BJ (cell line): ENCODE results near the gene CRYGB. TPM values are rescaled to one million over a fixed set of nuclear protein-coding genes. Genes with fewer than 3 reads are reported as not detected.

ENCODE experiments used
- CTCF ChIA-PET: fragments of 350-600 bp; formaldehyde crosslinking; extraction: SDS; loops from one replicate; lab custom pipeline; 2021; ENCODE audit warnings: antibody characterized with exemption, inconsistent platforms; lab: Yijun Ruan, JAX
- POLR2A ChIA-PET: fragments of 300-600 bp; sonication (Branson Sonifier 250); formaldehyde crosslinking; extraction: SDS; loops from one replicate; lab custom pipeline; 2021; ENCODE audit warnings: antibody characterized with exemption; lab: Charles Lee
- DNase-seq: peaks from one replicate; pipeline ENCODE4 v3.0.0-alpha.2; 2011; ENCODE audit warnings: low read depth
- H3K27me3 ChIP-seq: 2 replicates; pipeline ENCODE4 v1.6.0; 2011; ENCODE audit warnings: low read length; ENCODE audit not compliant: control insufficient read depth, insufficient read depth
- H3K36me3 ChIP-seq: 2 replicates; pipeline ENCODE4 v1.5.1; 2011; ENCODE audit warnings: low read length; ENCODE audit not compliant: control insufficient read depth, insufficient read depth
- H3K4me3 ChIP-seq: 2 replicates; pipeline ENCODE4 v1.5.1; 2011; ENCODE audit warnings: low read depth, mild to moderate bottlenecking, control low read depth, low read length
- polyA minus RNA-seq: library from RNA; depleted of rRNA, polyadenylated mRNA; stranded (reverse); fragments of >200 nt; gene quantifications from 2 replicates; pipeline ENCODE4 v1.2.3, GENCODE V29; 2011; rRNA and poly(A)+ RNA removed
- polyA plus RNA-seq: library from polyadenylated mRNA; depleted of rRNA; stranded (reverse); fragments of >200 nt; gene quantifications from 2 replicates; pipeline ENCODE4 v1.2.3, GENCODE V29; 2011; rRNA removed
- TF ChIP-seq, protein P1 (sequence below): IDR thresholded peaks from 2 replicates; pipeline ENCODE4 v1.5.1; 2011; ENCODE audit warnings: low read depth, mild to moderate bottlenecking, control low read depth, inconsistent platforms, low read length, moderate library complexity; ENCODE audit not compliant: insufficient read depth

CRYGB gene, protein sequence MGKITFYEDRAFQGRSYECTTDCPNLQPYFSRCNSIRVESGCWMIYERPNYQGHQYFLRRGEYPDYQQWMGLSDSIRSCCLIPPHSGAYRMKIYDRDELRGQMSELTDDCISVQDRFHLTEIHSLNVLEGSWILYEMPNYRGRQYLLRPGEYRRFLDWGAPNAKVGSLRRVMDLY
- polyA plus RNA-seq (not detected in 2 replicates), polyA minus RNA-seq (not detected in 2 replicates)

DNA sequence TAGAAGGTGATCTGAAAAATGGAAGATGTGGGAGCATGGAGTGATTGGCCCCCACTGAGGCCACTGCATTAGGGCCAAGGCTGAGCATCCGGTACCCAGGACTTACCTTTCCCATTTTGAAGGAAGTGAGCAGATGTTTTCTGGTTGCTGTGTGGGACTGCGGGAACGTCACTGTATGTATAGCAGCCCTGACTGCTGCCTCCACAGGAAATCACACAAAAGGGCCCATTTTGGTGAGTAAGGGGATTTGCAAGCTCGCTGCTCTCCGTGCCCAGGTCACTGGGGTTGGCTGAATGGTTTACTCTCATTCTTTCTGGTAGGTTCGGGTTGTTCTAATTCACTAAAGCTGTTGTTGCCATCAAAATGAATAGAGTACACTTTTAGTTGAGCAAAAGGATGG, at the start of gene CRYGB:
Gene CRYGB, minus strand, starts transcription at position 153 of the 400 bp plus-strand sequence. Its CDS starts 38 bp downstream, at position 115.
- Histone ChIP-seq H3K27me3 (no peaks in the 10 kb centered on the region), H3K4me3 (no peak within 1 kb of the TSS), H3K36me3 (no peaks in the 10 kb centered on the region)
- POLR2A ChIA-PET = no interaction called here
- no peak for DNase-seq
- TF ChIP-seq, protein P1, sequence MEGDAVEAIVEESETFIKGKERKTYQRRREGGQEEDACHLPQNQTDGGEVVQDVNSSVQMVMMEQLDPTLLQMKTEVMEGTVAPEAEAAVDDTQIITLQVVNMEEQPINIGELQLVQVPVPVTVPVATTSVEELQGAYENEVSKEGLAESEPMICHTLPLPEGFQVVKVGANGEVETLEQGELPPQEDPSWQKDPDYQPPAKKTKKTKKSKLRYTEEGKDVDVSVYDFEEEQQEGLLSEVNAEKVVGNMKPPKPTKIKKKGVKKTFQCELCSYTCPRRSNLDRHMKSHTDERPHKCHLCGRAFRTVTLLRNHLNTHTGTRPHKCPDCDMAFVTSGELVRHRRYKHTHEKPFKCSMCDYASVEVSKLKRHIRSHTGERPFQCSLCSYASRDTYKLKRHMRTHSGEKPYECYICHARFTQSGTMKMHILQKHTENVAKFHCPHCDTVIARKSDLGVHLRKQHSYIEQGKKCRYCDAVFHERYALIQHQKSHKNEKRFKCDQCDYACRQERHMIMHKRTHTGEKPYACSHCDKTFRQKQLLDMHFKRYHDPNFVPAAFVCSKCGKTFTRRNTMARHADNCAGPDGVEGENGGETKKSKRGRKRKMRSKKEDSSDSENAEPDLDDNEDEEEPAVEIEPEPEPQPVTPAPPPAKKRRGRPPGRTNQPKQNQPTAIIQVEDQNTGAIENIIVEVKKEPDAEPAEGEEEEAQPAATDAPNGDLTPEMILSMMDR = no peak
- CTCF ChIA-PET = no interaction called here

- Histone ChIP-seq H3K36me3 (no peaks in the 10 kb centered on the region), H3K4me3 (no peak overlapping the region), H3K27me3 (peaks cover 1% of the 10 kb centered on the region)
- ChIA-PET CTCF (interaction anchor here (0.6 kb wide), 1 partner anchor 169 kb away, joined by 3 read pairs; no protein-coding TSS in a partner anchor), POLR2A (no interaction called here)
- TF ChIP-seq, protein P1 = no peak
- DNase-seq = no peak
These were observed 49.6 kb upstream of the CRYGB start for GRCh38 chr2:208195531-208195930.

DNA sequence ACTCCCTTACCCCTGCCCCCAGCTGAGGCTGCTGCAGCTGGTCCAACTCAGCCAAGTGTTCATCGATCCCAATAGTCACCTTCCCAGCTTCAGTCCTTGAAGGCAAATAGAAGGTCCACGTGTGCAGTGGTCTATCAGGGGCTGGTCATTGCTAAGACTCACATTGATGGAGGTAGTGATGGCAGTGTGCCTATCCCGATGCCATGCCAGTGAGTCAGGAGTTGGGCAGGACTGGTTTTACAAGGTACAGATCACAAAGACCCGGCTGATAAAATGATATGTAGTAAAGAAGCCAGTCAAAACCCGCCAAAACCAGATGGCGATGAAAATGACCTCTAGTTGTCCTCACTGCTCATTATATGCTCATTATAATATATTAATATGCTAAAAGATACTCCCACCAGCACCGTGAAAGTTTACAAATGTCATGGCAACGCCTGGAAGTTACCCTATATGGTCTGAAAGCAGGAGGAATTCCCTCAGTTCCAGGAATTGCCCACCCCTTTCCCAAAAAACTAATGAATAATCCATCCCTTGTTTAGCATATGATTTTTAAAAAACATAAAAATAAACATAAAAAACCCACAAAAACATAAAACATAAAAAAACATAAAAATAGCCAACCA, 46.8 kb upstream of the CRYGB start:
- POLR2A ChIA-PET = no interaction called here
- DNase-seq = no peak
- Histone ChIP-seq H3K27me3 (peaks cover 5% of the 10 kb centered on the region), H3K36me3 (no peaks in the 10 kb centered on the region), H3K4me3 (no peak overlapping the region)
- TF ChIP-seq, protein P1 = no peak
- CTCF ChIA-PET = interaction anchor here (0.8 to 1.5 kb wide), 2 partner anchors 17 to 1388 kb away, joined by 3 to 4 read pairs; no protein-coding TSS in a partner anchor

DNA sequence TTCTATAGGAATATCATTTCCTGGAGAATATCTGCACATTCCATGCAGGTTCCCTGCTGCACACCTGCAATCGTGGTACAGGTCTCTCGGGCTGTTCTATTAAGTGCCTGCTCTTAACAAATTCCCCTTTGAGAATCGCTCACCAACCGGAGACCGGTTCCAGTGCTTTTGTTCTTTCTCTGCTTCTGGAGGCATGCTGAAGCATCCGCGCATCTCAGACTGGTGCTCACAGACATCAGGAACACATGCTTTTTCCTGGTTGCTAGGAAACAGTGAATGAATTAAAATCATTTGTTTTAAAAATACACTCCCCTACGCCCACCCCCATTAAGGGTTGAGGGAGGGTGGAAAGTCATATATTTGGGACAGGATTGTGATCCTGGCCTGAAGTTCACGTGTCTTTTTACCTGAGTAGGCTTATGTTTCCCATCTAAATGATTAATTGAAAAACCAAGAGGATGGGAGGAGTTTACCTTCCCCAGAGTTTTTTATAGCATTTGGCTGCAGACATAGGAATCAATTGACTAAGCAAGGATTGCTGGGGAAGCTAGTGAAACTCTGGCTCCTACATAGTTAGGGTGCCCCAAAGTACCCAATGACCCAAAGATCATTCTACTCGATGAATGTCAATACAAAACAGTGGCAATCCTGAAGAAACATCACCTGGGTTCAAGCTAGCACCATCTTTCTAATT, 44.0 kb upstream of the CRYGB start, which contains the start of gene C2orf80:
Gene C2orf80, minus strand, starts transcription at position 221 of the 694 bp plus-strand sequence. CDS start 3,044 bp downstream, outside the sequence.
- TF ChIP-seq, protein P1 = no peak
- CTCF ChIA-PET = interaction anchor here (0.7 to 0.9 kb wide), 2 partner anchors 13 to 14 kb away, joined by 3 to 4 read pairs; no protein-coding TSS in a partner anchor
- peaks cover 4% of the 10 kb centered on the region; the same call in 1 of the 2 replicates for H3K27me3 ChIP-seq
- DNase-seq = no peak
- POLR2A ChIA-PET = no interaction called here
- H3K4me3 ChIP-seq = no peak within 1 kb of the TSS
- H3K36me3 ChIP-seq = no peaks in the 10 kb centered on the region
